DMS53 treated with DMSO at 0.1 percent for 48 hours (cell line): ENCODE results near the gene MYEOV.

Source experiments
- DNase-seq: peaks from one replicate; lab custom pipeline; 2025; ENCODE audit not compliant: unreplicated experiment; lab: John Stamatoyannopoulos, UW

The MYEOV gene

DNA sequence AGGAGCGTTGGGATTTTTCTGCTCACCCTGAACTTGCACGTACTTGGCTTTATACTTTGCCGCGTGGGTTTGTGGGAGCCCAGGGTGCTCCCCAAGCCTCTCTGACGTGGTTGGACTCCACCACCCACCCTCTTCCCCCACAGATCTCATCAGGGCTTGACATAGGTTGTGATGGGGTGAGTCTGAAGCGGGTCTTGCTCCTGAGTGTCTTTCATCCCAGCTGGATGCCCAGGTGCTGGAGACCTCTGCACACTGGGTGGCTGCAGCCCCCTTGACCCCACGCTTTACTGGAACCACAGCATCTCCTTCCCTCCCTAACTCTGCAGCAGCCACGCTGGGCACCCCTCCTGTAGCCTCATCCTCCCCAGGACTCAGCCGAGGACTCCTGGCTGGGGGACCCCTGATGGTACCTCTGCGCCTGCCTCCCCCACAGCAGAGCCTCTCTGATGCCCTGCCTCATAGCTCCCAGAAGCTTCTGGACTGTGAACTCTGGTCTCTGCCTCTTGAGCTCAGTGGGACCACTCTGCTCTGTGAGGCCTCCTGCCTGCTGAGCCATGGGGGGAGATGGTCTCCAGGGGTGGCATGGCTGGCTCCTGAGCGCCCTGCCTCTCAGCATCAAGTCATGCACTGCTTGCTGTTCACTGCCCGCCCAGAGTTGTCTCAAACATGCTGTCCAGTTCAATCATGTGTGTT, 45.2 kb downstream of the MYEOV start:
- DNase-seq, result no peak

GRCh38 chr11:69339983-69340565, 46.1 kb downstream of the MYEOV start:
- DNase-seq, result no peak

DNA sequence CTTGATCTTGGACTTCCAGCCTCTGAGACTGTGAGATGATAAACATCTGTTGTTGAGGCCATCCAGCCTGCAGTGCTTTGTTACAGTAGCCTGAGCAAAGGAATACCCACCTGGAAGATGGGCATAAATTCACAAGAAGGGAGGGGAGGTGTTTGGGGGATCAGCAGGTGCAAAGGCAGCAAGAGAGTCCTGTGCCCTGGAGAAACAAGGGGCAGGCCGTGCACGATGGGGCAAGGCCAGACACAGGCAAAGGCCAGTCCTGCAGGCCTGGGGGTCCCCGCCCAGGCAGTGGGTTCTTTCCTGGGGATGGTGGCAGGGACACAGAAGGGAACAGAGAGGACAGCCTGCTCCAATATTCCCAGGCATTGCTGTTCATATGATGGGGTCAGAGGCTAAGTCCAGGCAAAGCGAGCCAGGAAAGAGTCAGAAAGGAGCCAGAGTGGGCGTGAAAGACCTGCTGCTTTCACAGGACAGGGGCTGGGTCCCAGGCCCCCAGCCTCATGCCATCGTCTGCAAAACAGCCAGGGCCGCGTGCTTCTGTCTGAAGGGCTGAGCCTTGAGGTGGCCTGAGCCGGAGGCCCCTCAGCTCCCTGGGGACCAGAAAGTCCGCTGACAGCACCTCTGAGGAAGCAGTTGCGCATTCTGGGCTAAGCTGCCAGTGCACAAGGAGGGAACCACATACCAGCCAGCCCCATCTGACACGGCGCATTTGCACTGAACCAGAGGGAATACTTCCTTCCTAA, 48.8 kb downstream of the MYEOV start:
- DNase-seq, result no peak

DNA sequence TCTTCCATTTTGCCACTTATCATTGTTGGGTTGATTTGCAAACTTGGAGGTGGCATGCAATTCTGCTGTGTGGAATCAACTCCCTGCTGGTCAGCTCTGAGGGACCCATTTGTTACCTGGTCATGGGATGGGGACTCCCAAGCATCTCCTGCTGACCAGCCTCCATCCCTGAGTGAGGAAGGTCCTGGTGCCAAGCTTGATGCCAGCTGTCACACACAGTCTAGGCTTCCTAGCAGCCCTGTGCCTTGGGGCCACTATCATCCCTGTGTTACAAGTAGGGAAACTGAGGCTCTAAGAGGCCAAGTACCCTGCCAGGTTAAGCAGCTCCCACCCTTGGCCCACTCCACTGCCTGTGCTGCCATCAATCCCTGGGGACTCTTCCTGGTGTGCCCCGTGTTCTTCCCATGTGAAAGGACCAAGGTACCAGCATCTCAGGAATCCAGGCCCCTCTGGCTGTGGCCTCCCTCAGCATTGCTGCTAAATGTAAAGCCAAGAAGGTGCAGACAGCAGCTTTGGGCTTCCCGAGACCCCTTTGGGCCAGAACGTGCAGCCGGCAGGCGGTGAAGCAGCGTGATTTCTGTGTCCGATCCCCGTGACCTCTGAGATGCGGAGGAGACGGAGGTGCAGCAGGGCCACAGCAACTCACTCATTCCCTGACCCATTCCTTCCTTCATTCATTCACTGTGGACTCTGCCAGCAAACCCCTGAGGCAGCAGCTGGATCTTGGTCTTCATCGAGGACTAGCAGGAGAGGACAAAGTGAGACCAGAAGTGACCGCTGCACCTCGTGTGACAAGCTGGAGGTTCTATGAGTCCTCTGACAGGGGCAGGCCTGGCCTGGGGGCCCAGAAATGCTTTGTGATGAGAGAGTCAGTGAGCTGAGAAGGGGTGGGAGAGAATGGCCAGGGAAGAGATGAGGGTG, 49.7 kb downstream of the MYEOV start:
- DNase-seq, result no peak

DNA sequence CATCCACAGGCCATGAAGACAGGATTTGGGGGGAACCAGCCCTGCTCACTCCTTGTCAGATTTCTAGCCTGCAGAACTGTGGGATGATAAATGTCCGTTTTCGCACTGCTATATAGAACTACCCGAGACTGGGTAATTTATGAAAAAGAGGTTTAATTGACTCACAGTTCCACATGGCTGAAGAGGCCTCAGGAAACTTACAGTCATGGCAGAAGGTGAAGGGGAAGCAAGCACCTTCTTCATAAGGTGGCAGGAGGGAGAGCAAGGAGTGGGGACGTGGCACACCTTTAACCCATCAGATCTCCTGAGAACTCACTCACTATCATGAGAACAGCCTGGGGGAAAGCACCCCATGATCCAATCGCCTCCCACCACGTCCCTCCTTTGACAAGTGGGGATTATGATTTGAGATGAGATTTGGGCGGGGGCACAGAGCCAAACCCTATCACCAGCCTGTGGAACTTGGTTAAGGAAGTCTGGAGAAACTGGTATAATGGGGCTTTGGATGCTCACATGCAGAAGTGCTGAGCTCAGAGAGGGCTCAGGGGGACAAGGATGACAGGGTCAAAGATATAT, 50.7 kb downstream of the MYEOV start:
- DNase-seq, result no peak
